HepG2 (cell line): ENCODE results near the gene SYS1. TPM values are rescaled to one million over a fixed set of nuclear protein-coding genes. Genes with fewer than 3 reads are reported as not detected.

Source experiments
- KIAA2018 ChIP-seq: sonication (generic); formaldehyde crosslinking; IDR thresholded peaks from 2 replicates; pipeline ENCODE4 v1.5.0; 2020; ENCODE audit warnings: mild to moderate bottlenecking, missing genetic modification reagents, borderline replicate concordance
- LRRFIP1 ChIP-seq: sonication (generic); formaldehyde crosslinking; conservative IDR thresholded peaks from 2 replicates; pipeline ENCODE4 v1.4.0; 2020; ENCODE audit warnings: missing genetic modification reagents
- MED13 ChIP-seq: sonication (generic); formaldehyde crosslinking; IDR thresholded peaks from 2 replicates; pipeline ENCODE4 v1.5.0; 2020; ENCODE audit warnings: missing genetic modification reagents
- MXI1 ChIP-seq: IDR thresholded peaks from 3 replicates; pipeline ENCODE4 v1.6.1; 2012; ENCODE audit warnings: low read depth, low read length, inconsistent platforms, borderline replicate concordance
- PCBP1 ChIP-seq: fragments of 200-400 bp; formaldehyde crosslinking; IDR thresholded peaks from 2 replicates; pipeline ENCODE4 v1.6.1; 2017; ENCODE audit warnings: mild to moderate bottlenecking, low read depth, low read length, borderline replicate concordance
- PRPF4 ChIP-seq: fragments of 200-400 bp; formaldehyde crosslinking; IDR thresholded peaks from 2 replicates; pipeline ENCODE4 v1.6.1; 2016; ENCODE audit warnings: low read length, low read depth; ENCODE audit not compliant: poor library complexity, severe bottlenecking
- SMARCC2 ChIP-seq: fragments of 450-650 bp; IDR thresholded peaks from 2 replicates; pipeline ENCODE4 v1.6.1; 2017; ENCODE audit warnings: antibody characterized with exemption, mild to moderate bottlenecking
- ZBTB46 ChIP-seq: sonication (generic); formaldehyde crosslinking; IDR thresholded peaks from 2 replicates; pipeline ENCODE4 v1.4.0; 2020; ENCODE audit warnings: mild to moderate bottlenecking, missing genetic modification reagents, borderline replicate concordance
- ZGPAT ChIP-seq: IDR thresholded peaks from 2 replicates; pipeline ENCODE4 v1.6.1; 2016; ENCODE audit warnings: mild to moderate bottlenecking
- ZNF274 ChIP-seq: sonication (generic); formaldehyde crosslinking; IDR thresholded peaks from 2 replicates; pipeline ENCODE4 v1.5.1; 2020; ENCODE audit warnings: mild to moderate bottlenecking, missing genetic modification reagents
- ZNF460 ChIP-seq: sonication (generic); formaldehyde crosslinking; IDR thresholded peaks from 2 replicates; pipeline ENCODE4 v1.5.1; 2020; ENCODE audit warnings: missing genetic modification reagents, mild to moderate bottlenecking, borderline replicate concordance
- ZNF644 ChIP-seq: IDR thresholded peaks from 2 replicates; pipeline ENCODE4 v1.6.1; 2016; ENCODE audit warnings: low read depth
- ZNF761 ChIP-seq: sonication (generic); formaldehyde crosslinking; conservative IDR thresholded peaks from 2 replicates; pipeline ENCODE4 v1.4.0; 2020; ENCODE audit warnings: mild to moderate bottlenecking, missing genetic modification reagents
- ZNF766 ChIP-seq: sonication (generic); formaldehyde crosslinking; IDR thresholded peaks from 2 replicates; pipeline ENCODE4 v1.5.0; 2020; ENCODE audit warnings: missing genetic modification reagents, borderline replicate concordance
- polyA plus RNA-seq, 8 experiments: library from polyadenylated mRNA; depleted of rRNA in 3 of 8; stranded (reverse) in 7 of 8; unstranded in 1 of 8; fragments of >200 nt; fragmentation: Illumina TruSeq in 4 of 8; extraction: Trizol in 4 of 8; gene quantifications; 2 replicates each; pipeline versions ENCODE4 v1.2.1 to v1.2.3, GENCODE V29; 2011 to 2016; ENCODE audit warnings: low read depth in 4 of 8, missing spikeins in 1 of 8, mixed read lengths in 1 of 8; ENCODE audit not compliant: insufficient read depth in 1 of 8
- total RNA-seq, 5 experiments: library from RNA; depleted of rRNA; stranded (reverse); fragments of >200 nt; fragmentation: Illumina TruSeq; extraction: Trizol; gene quantifications; 2 replicates each; pipeline ENCODE4 v1.2.3, GENCODE V29; 2016; ENCODE audit warnings: low read depth in 1 of 5

Gene SYS1
- total and polyA plus RNA-seq, 2 of the 13 experiments (the other 11 are each of a cell fraction or from before 2014, with no cell fraction given) = 38.3 to 65.6 TPM

GRCh38 chr20:45362804-45363610 lies at the start of gene SYS1 (continued):
- peak; percentile 92; the same call in 1 of the 2 replicates for TF ChIP-seq ZNF274 (CRISPR knock-in tag)
- no peak for TF ChIP-seq ZNF460 (CRISPR knock-in tag)
- TF ChIP-seq MXI1 = peak; percentile 100
- TF ChIP-seq ZNF644 = no peak
- peak; percentile 68; the same call in 1 of the 2 replicates for TF ChIP-seq MED13 (CRISPR knock-in tag)
- 0 out of 2 replicates have a peak, but pooled peaks have one; percentile 84 for TF ChIP-seq LRRFIP1 (CRISPR knock-in tag)
- no peak for TF ChIP-seq PRPF4
- peak; percentile 97 for TF ChIP-seq ZBTB46 (CRISPR knock-in tag)
- TF ChIP-seq KIAA2018 (CRISPR knock-in tag) = peak; percentile 96; the same call in 1 of the 2 replicates
- peak; percentile 99 for TF ChIP-seq ZGPAT (CRISPR knock-in tag)
- no peak; the same call in 1 of the 2 replicates for TF ChIP-seq ZNF766 (CRISPR knock-in tag)
- TF ChIP-seq PCBP1 = peak; percentile 95
- no peak for TF ChIP-seq SMARCC2
- peak; percentile 98 for TF ChIP-seq ZNF761 (CRISPR knock-in tag)
